ENCODE results near the gene CHDH. TPM values are rescaled to one million over a fixed set of nuclear protein-coding genes. Genes with fewer than 3 reads are reported as not detected.

CHDH gene
- total RNA-seq, 2 experiments from 2014 or later = 0.03 to 2.3 TPM

DNA sequence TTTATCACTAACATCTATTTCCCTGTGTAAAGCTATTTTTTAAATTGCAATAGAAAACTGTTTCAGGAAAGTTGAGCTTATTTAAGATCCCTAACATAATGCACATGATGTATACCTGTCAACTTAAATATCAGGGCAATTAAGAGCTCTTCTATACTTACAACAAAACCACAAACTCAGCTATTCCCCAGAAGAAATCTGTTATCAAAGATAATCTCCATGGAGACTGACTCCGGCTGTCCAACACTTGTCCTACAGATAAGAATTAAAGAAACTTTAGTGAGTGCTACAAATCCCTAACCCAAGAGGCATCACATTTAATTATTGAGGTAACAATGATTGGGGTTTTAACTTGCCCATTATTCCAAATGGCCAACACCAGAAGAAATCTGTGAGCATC, 42.0 kb upstream of the CHDH start:
- H3K4me1 ChIP-seq (ENCODE audit: insufficient read depth, low read length, poor library complexity, severe bottlenecking) = peaks cover 21% of the 10 kb centered on the region
- no peak for DNase-seq (ENCODE audit: low spot score)
- CTCF ChIA-PET (ENCODE audit: unreplicated experiment) = no interaction called here
- no peak overlapping the region for H3K4me2 ChIP-seq (ENCODE audit: low read length)
- no peak overlapping the region for H3K27ac ChIP-seq (ENCODE audit: low read depth, low read length, poor library complexity, severe bottlenecking)
- no peaks in the 10 kb centered on the region for H3K9me3 ChIP-seq (ENCODE audit: low read length)
- intact Hi-C loops (cut with micrococcal nuclease; ENCODE audit: unreplicated experiment) = no loop called here
- TF ChIP-seq EZH2phosphoT487 (IDR thresholded peaks at IDR 0.05; ENCODE audit: borderline replicate concordance, low read depth, low read length) = no peak
- H4K20me1 ChIP-seq (ENCODE audit: insufficient read depth, low read length) = no peaks in the 10 kb centered on the region
- BruUV-seq (replicated peaks) = no TSS peak
- POLR2A ChIA-PET = interaction anchor here (0.6 kb wide), 2 partner anchors 189 to 348 kb away, joined by 3 to 4 read pairs; no protein-coding TSS in a partner anchor
- H3K36me3 ChIP-seq (ENCODE audit: insufficient read depth, low read length) = peaks cover 53% of the 10 kb centered on the region
- H3K4me3 ChIP-seq (ENCODE audit: low read depth, low read length, poor library complexity, severe bottlenecking) = no peak overlapping the region
- no peaks in the 10 kb centered on the region for H3K9me2 ChIP-seq (ENCODE audit: insufficient read depth, low read length)
- H3K79me2 ChIP-seq (ENCODE audit: insufficient read depth, low read depth, low read length) = peaks cover 26% of the 10 kb centered on the region
- H2AFZ ChIP-seq (ENCODE audit: low read length) = no peak overlapping the region

DNA sequence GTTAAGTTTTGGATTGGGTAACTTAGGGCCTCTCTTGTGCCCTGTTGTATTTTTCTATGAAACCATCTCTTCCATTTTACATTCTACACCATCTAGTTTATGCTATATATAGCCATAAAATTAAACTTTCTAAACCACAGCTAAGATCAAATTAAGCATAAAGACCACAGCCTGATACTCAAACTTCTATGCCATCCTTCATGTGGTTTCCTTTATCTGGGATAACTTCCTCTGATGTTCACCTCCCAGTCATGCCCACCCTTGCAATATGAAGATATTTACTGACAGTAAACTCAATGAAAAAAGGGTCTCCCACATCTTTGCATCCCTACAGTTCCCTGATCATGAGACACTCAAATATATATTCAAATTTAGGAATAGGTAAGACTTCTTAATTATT, 41.2 kb upstream of the CHDH start:
- Histone ChIP-seq H3K4me2 (ENCODE audit: low read length) (no peak overlapping the region), H4K20me1 (ENCODE audit: insufficient read depth, low read length) (no peaks in the 10 kb centered on the region), H3K4me3 (ENCODE audit: low read depth, low read length, poor library complexity, severe bottlenecking) (no peak overlapping the region), H3K9me2 (ENCODE audit: insufficient read depth, low read length) (no peaks in the 10 kb centered on the region), H2AFZ (ENCODE audit: low read length) (no peak overlapping the region), H3K4me1 (ENCODE audit: insufficient read depth, low read length, poor library complexity, severe bottlenecking) (peaks cover 20% of the 10 kb centered on the region), H3K36me3 (ENCODE audit: insufficient read depth, low read length) (peaks cover 56% of the 10 kb centered on the region), H3K9me3 (ENCODE audit: low read length) (no peaks in the 10 kb centered on the region), H3K79me2 (ENCODE audit: insufficient read depth, low read depth, low read length) (peaks cover 26% of the 10 kb centered on the region), H3K27ac (ENCODE audit: low read depth, low read length, poor library complexity, severe bottlenecking) (no peak overlapping the region)
- ChIA-PET POLR2A (no interaction called here), CTCF (ENCODE audit: unreplicated experiment) (no interaction called here)
- intact Hi-C loops (cut with micrococcal nuclease; ENCODE audit: unreplicated experiment) = no loop called here
- no peak for TF ChIP-seq EZH2phosphoT487 (IDR thresholded peaks at IDR 0.05; ENCODE audit: borderline replicate concordance, low read depth, low read length)
- TF ChIP-seq, protein P1, sequence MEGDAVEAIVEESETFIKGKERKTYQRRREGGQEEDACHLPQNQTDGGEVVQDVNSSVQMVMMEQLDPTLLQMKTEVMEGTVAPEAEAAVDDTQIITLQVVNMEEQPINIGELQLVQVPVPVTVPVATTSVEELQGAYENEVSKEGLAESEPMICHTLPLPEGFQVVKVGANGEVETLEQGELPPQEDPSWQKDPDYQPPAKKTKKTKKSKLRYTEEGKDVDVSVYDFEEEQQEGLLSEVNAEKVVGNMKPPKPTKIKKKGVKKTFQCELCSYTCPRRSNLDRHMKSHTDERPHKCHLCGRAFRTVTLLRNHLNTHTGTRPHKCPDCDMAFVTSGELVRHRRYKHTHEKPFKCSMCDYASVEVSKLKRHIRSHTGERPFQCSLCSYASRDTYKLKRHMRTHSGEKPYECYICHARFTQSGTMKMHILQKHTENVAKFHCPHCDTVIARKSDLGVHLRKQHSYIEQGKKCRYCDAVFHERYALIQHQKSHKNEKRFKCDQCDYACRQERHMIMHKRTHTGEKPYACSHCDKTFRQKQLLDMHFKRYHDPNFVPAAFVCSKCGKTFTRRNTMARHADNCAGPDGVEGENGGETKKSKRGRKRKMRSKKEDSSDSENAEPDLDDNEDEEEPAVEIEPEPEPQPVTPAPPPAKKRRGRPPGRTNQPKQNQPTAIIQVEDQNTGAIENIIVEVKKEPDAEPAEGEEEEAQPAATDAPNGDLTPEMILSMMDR (conservative IDR thresholded peaks at IDR 0.05; ENCODE audit: low read length) = no peak
- BruUV-seq (replicated peaks) = no TSS peak
- no peak for DNase-seq (ENCODE audit: low spot score)

DNA sequence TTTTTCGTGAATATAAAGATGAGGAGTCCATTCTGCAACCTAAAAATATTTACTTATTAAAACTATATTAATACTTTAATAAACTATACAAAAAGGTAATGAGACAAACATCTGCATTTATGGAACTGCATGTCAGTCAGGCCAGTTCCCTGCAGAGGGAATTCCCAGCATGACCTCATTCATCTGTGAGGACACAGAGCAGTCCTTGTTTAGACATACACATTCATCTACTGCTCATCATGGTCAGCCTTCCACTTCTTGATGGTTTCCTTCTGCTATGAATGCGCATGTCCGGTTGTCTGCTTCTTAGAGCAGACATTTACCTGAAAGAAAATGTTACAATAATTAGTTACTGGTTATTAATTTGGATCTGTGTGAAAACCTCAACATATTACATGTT, 39.0 kb upstream of the CHDH start:
- Histone ChIP-seq H3K9me2 (ENCODE audit: insufficient read depth, low read length) (no peaks in the 10 kb centered on the region), H3K4me3 (ENCODE audit: low read depth, low read length, poor library complexity, severe bottlenecking) (no peak overlapping the region), H3K79me2 (ENCODE audit: insufficient read depth, low read depth, low read length) (peaks cover 27% of the 10 kb centered on the region), H3K4me2 (ENCODE audit: low read length) (no peak overlapping the region), H3K27ac (ENCODE audit: low read depth, low read length, poor library complexity, severe bottlenecking) (no peak overlapping the region), H3K36me3 (ENCODE audit: insufficient read depth, low read length) (peaks cover 58% of the 10 kb centered on the region), H2AFZ (ENCODE audit: low read length) (no peak overlapping the region), H3K4me1 (ENCODE audit: insufficient read depth, low read length, poor library complexity, severe bottlenecking) (peaks cover 21% of the 10 kb centered on the region), H4K20me1 (ENCODE audit: insufficient read depth, low read length) (no peaks in the 10 kb centered on the region), H3K9me3 (ENCODE audit: low read length) (no peaks in the 10 kb centered on the region)
- no peak for DNase-seq (ENCODE audit: low spot score)
- ChIA-PET CTCF (ENCODE audit: unreplicated experiment) (no interaction called here), POLR2A (no interaction called here)
- BruUV-seq (replicated peaks) = no TSS peak
- TF ChIP-seq, protein P1 (conservative IDR thresholded peaks at IDR 0.05; ENCODE audit: low read length) = no peak
- no peak for TF ChIP-seq EZH2phosphoT487 (IDR thresholded peaks at IDR 0.05; ENCODE audit: borderline replicate concordance, low read depth, low read length)
- intact Hi-C loops (cut with micrococcal nuclease; ENCODE audit: unreplicated experiment) = no loop called here
